Activated B cell treated with CpG ODN at 0.5 μM for 24 hours (primary cell): ENCODE results near the gene HLA-DOB. TPM values are rescaled to one million over a fixed set of nuclear protein-coding genes. Genes with fewer than 3 reads are reported as not detected.

Experiments used
- ATAC-seq: fragments of 200-7000 bp; cut with Tn5 transposase; one replicate; pipeline ENCODE4 v1.10.0; 2021; ENCODE audit warnings: low read depth, mild to moderate bottlenecking, moderate library complexity
- CTCF ChIA-PET: fragments of 350-600 bp; sonication (Branson Sonifier 250); formaldehyde crosslinking; loops from one replicate; lab custom pipeline; 2021; ENCODE audit warnings: antibody characterized with exemption; lab: Charles Lee
- POLR2A ChIA-PET: fragments of 350-600 bp; sonication (Branson Sonifier 250); formaldehyde crosslinking; loops from one replicate; lab custom pipeline; 2021; ENCODE audit warnings: antibody characterized with exemption; lab: Charles Lee
- DNase-seq: peaks from one replicate; pipeline ENCODE4 v3.0.0; 2022
- H3K27ac Mint-ChIP-seq: one replicate; pipeline ENCODE4 v1.8.0; 2020; ENCODE audit warnings: mixed read lengths
- H3K27me3 Mint-ChIP-seq: one replicate; pipeline ENCODE4 v1.8.0; 2021; ENCODE audit warnings: mixed read lengths
- H3K36me3 Mint-ChIP-seq: one replicate; pipeline ENCODE4 v1.8.0; 2021; ENCODE audit warnings: low read depth, mixed read lengths
- H3K4me1 Mint-ChIP-seq: one replicate; pipeline ENCODE4 v1.8.0; 2021; ENCODE audit warnings: mixed read lengths
- H3K4me3 Mint-ChIP-seq: one replicate; pipeline ENCODE4 v1.8.0; 2020; ENCODE audit warnings: mild to moderate bottlenecking, mixed read lengths
- H3K9me3 Mint-ChIP-seq: one replicate; pipeline ENCODE4 v1.8.0; 2020; ENCODE audit warnings: mixed read lengths
- intact Hi-C: fragments of 100-400 bp; cut with micrococcal nuclease; formaldehyde crosslinking; loops from one replicate; pipeline ENCODE4 v1.15.1; 2024
- total RNA-seq: library from RNA; stranded (reverse); gene quantifications from 2 replicates; pipeline ENCODE4 v1.2.3, GENCODE V29; 2022
- TF ChIP-seq, protein P1 (sequence below): fragments of 200-600 bp; IDR thresholded peaks from one replicate; pipeline ENCODE4 v1.8.0; 2022; ENCODE audit warnings: antibody characterized with exemption, mild to moderate bottlenecking

Gene HLA-DOB
- total RNA-seq, result 95.6 and 101 TPM in 2 replicates

DNA sequence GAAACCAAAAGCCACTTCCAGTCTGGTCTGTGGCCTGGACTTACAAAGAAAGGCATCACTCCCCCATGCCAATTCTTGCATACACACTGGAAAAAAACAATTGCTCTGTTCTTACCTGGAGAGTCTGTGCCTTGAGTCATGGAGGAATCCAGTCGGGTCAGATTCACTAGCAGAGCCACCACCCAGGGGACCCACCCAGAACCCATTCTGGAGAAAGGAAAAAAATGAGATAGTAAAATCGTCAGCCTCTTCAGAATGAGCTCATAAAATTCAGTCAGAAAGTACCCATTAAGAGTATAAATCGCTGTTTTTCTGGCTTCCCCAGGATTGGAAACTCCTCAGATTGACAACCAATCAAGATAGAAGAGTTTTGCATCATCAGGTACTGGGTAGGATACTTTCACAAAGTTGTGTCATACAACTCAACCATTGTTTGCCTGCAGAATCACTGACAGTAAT lies at the start of gene HLA-DOB:
HLA-DOB (minus strand) TSS at position 257 of the 459 bp plus-strand sequence; CDS start at position 206, 51 bp downstream.
- H3K9me3 Mint-ChIP-seq, result no peaks in the 10 kb centered on the region
- intact Hi-C loops, result loop anchor here (1.0 kb wide), 2 partner anchors 22 to 38 kb away; partner anchors contain the start of genes PSMB9 and TAP2
- DNase-seq (no peak), ATAC-seq (peak; percentile 73)
- CTCF ChIA-PET, result interaction anchor here (0.6 to 1.0 kb wide), 3 partner anchors 22 to 52 kb away, joined by 3 to 9 read pairs (median 3); partner anchors contain the start of genes TAP1 and TAP2
- H3K4me1 Mint-ChIP-seq, result peaks cover 96% of the 10 kb centered on the region
- peaks cover 45% of the 10 kb centered on the region for H3K36me3 Mint-ChIP-seq
- peak within 1 kb of the TSS; percentile 99 for H3K27ac Mint-ChIP-seq
- peak within 1 kb of the TSS; percentile 99 for H3K4me3 Mint-ChIP-seq
- POLR2A ChIA-PET, result interaction anchor here (0.7 to 3.8 kb wide), 9 partner anchors 9 to 193 kb away, joined by 3 to 51 read pairs (median 4); partner anchors contain the start of genes BRD2, PSMB8, PSMB9 and TAP1
- TF ChIP-seq, protein P1, sequence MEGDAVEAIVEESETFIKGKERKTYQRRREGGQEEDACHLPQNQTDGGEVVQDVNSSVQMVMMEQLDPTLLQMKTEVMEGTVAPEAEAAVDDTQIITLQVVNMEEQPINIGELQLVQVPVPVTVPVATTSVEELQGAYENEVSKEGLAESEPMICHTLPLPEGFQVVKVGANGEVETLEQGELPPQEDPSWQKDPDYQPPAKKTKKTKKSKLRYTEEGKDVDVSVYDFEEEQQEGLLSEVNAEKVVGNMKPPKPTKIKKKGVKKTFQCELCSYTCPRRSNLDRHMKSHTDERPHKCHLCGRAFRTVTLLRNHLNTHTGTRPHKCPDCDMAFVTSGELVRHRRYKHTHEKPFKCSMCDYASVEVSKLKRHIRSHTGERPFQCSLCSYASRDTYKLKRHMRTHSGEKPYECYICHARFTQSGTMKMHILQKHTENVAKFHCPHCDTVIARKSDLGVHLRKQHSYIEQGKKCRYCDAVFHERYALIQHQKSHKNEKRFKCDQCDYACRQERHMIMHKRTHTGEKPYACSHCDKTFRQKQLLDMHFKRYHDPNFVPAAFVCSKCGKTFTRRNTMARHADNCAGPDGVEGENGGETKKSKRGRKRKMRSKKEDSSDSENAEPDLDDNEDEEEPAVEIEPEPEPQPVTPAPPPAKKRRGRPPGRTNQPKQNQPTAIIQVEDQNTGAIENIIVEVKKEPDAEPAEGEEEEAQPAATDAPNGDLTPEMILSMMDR, result no peak
- no peaks in the 10 kb centered on the region for H3K27me3 Mint-ChIP-seq

DNA sequence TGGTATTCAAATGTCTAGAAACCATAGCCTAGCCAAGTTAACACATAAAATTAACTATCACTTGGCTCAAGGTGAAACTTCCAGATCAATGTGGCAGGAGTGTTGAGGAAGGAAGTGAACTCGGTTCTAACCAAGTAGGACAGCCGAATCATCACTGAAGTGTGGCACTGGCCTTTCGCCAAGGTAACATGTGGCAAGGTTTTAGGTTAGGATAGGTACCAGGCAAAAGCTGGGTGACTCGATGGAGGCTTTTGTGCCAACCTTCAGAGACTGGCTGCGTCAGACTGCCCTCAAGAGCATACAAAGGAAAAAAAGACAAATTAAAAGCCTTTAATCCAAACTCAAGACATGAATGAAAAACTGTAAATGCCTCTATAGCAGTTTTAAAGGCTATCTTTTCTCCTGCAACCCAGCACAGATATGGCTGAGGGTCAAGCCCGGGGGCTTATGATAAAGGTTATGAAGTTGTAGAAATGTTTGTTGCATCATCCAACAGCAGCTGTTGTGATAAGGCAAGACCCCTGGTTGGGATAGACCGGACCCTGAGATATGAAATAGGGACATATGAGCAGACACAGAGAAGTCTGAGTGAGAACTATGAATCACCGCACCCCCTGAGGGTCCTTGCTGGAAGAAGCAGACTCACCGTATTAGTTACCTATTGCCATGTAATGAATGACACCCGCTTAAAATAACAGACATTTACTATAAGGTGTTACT lies 49.1 kb upstream of the HLA-DOB start:
- TF ChIP-seq, protein P1, result no peak

DNA sequence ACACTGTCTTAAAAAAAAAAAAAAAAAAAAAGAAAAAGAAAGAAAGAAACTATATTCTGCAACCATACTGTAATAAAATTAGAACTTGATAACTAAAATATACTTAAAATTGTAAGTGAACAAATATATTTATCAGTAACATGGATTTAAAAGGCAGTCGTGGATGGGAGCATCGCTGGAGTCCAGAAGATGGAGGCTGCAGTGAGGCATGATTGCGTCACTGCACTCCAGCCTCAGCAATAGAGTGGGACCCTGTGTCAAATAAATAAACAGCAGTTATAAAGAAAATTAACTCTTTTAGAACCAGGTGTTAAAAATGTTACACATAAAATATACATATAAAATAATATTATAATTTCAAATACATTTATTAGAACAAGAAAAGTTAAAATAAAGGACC lies 45.9 kb upstream of the HLA-DOB start:
- no peak overlapping the region for H3K4me3 Mint-ChIP-seq
- H3K9me3 Mint-ChIP-seq, result no peaks in the 10 kb centered on the region
- ATAC-seq, result no peak
- TF ChIP-seq, protein P1, result no peak
- intact Hi-C loops, result loop anchor here (10.0 kb wide), 1 partner anchor 618 kb away; no protein-coding TSS in a partner anchor
- peaks cover 48% of the 10 kb centered on the region for H3K36me3 Mint-ChIP-seq
- H3K4me1 Mint-ChIP-seq, result peaks cover 62% of the 10 kb centered on the region
- H3K27ac Mint-ChIP-seq, result no peak overlapping the region
- ChIA-PET CTCF (interaction anchor here (2.1 kb wide), 1 partner anchor 24 kb away, joined by 14 read pairs; the partner anchor contains the start of gene TAP2), POLR2A (interaction anchor here (0.6 to 12.3 kb wide), 3 partner anchors 8 to 20 kb away, joined by 5 to 904 read pairs (median 36); partner anchors contain the start of genes PSMB8, PSMB9, TAP1 and TAP2)
- no peak for DNase-seq
- no peaks in the 10 kb centered on the region for H3K27me3 Mint-ChIP-seq

More for the DNA sequence above, 49.1 kb upstream of the HLA-DOB start:
- ChIA-PET CTCF (interaction anchor here (1.5 to 6.2 kb wide), 3 partner anchors 26 to 79 kb away, joined by 3 to 198 read pairs (median 38); partner anchors contain the start of gene TAP2), POLR2A (interaction anchor here (0.7 to 4.0 kb wide), 3 partner anchors 12 to 105 kb away, joined by 3 to 36 read pairs (median 34); partner anchors contain the start of genes PSMB9, TAP1 and TAP2)
- Mint-ChIP-seq H3K4me3 (no peak overlapping the region), H3K9me3 (no peaks in the 10 kb centered on the region), H3K36me3 (peaks cover 19% of the 10 kb centered on the region), H3K4me1 (peaks cover 44% of the 10 kb centered on the region), H3K27me3 (no peaks in the 10 kb centered on the region), H3K27ac (peak overlapping the region; percentile 88)
- intact Hi-C loops, result loop anchor here (5.0 to 10.0 kb wide), 3 partner anchors 199 to 621 kb away; partner anchors contain the start of gene HLA-DQB1
- no peak for DNase-seq
- ATAC-seq, result no peak

DNA sequence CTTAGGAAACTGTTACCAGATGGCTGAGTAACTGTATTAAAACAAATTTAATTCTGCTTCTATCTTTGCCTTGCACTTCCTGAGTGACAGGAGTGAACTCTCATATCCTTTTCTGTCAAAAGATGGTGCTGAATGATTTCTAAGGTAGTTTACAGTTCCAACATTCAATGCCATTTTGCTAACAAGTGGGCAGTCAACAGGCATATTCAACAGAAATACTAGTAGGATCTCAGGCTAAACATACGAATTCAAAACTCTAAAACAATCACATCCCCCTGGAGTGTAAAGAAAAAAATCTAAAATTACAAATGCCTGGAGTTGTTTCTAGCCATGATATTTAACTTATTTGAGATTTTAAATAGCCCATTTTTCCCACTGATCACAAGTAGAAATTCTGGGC lies 43.9 kb upstream of the HLA-DOB start:
- no peaks in the 10 kb centered on the region for H3K27me3 Mint-ChIP-seq
- TF ChIP-seq, protein P1, result no peak
- ChIA-PET POLR2A (interaction anchor here (1.6 to 12.3 kb wide), 3 partner anchors 11 to 111 kb away, joined by 3 to 904 read pairs (median 3); partner anchors contain the start of genes PSMB8 and TAP2), CTCF (no interaction called here)
- no peak overlapping the region for H3K4me3 Mint-ChIP-seq
- DNase-seq (no peak), ATAC-seq (no peak)
- intact Hi-C loops, result loop anchor here (10.0 kb wide), 1 partner anchor 616 kb away; no protein-coding TSS in a partner anchor
- peaks cover 66% of the 10 kb centered on the region for H3K36me3 Mint-ChIP-seq
- H3K9me3 Mint-ChIP-seq, result no peaks in the 10 kb centered on the region
- peak overlapping the region; percentile 33 for H3K27ac Mint-ChIP-seq
- H3K4me1 Mint-ChIP-seq, result peaks cover 57% of the 10 kb centered on the region
